Tibial nerve (tissue), 4 donors: ENCODE measurements around the gene ERC2. TPM values are rescaled to one million over a fixed set of nuclear protein-coding genes. Genes with fewer than 3 reads are reported as not detected.

Experiments used
- DNase-seq, 2 donors: peaks; one replicate each; pipeline ENCODE4 v3.0.0-alpha.2; 2019; ENCODE audit warnings: low spot score in 2 of 2
- H3K27ac ChIP-seq, 4 donors: fragments of 200-600 bp; sonication (generic) in 3 of 4; one replicate each; pipeline ENCODE4 v1.5.1; 2017 to 2019; ENCODE audit warnings: mild to moderate bottlenecking in 1 of 4
- H3K27me3 ChIP-seq, 2 donors: fragments of 200-600 bp; sonication (generic) in 1 of 2; one replicate each; pipeline versions ENCODE4 v1.5.1 to v1.6.0; 2017 to 2019
- H3K36me3 ChIP-seq, 3 donors: fragments of 200-600 bp; sonication (generic); one replicate each; pipeline ENCODE4 v1.5.1; 2018 to 2019
- H3K4me1 ChIP-seq, 4 donors: fragments of 200-600 bp; sonication (generic) in 3 of 4; one replicate each; pipeline ENCODE4 v1.5.1; 2017 to 2019
- H3K4me3 ChIP-seq, 4 donors: fragments of 200-600 bp; sonication (generic) in 3 of 4; one replicate each; pipeline ENCODE4 v1.5.1; 2017 to 2019; ENCODE audit warnings: mild to moderate bottlenecking in 1 of 4, moderate library complexity in 1 of 4
- H3K9me3 ChIP-seq, 4 donors: fragments of 200-600 bp; sonication (generic) in 3 of 4; one replicate each; pipeline ENCODE4 v1.5.1; 2017 to 2019
- EP300 ChIP-seq, 2 donors: sonication (generic); formaldehyde crosslinking; IDR thresholded peaks; one replicate each; pipeline ENCODE4 v1.6.1; 2017; ENCODE audit warnings: antibody characterized with exemption in 2 of 2, mild to moderate bottlenecking in 1 of 2
- POLR2A ChIP-seq, 2 donors: fragments of 450-650 bp; IDR thresholded peaks; one replicate each; pipeline ENCODE4 v1.6.1; 2017; ENCODE audit warnings: antibody characterized with exemption in 2 of 2, mild to moderate bottlenecking in 2 of 2, moderate library complexity in 2 of 2
- WGBS, 2 donors: methylation state at CpG; one replicate each; pipeline ENCODE4 v1.1.5; 2018; 5-methylcytosine and 5-hydroxymethylcytosine counted together
- total RNA-seq, 4 donors: library from RNA; depleted of rRNA; stranded (reverse); fragments of >200 nt; gene quantifications; one replicate each; pipeline ENCODE4 v1.1.0, GENCODE V29; 2016
- TF ChIP-seq, protein P1 (sequence below), 5 experiments: fragments of 200-600 bp in 3 of 5; fragments of 450-650 bp in 2 of 5; sonication (generic) in 3 of 5; IDR thresholded peaks; one replicate each; pipeline ENCODE4 v1.5.1; 2016 to 2019; ENCODE audit warnings: antibody characterized with exemption in 5 of 5, mild to moderate bottlenecking in 3 of 5, moderate library complexity in 2 of 5

The ERC2 gene
- total RNA-seq, 4 donors from 2014 or later, result 0.84 to 0.98 (median 0.90) TPM; not detected in 1

DNA sequence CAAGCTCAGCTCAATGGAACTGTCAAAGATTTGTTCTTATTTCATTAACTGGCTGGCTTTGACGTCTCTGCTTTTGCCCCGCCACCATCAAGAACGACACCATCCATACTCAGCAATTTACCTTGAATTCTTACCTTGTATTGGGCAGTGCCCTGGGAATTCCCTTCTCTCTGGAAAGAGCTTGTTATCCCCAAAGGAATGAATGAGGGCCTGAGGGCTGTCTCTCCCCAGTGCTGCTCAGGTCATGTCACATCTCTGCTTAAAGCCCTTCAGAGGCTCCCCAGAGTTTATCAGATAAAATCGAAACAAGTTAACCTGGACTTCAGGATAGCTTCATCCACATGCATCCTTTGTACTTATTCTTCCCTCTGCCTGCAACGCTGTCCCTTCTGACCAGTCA lies 975.3 kb downstream of the ERC2 start:
- TF ChIP-seq POLR2A (IDR thresholded peaks at IDR 0.05) (no peak), EP300 (IDR thresholded peaks at IDR 0.05) (no peak)
- TF ChIP-seq, protein P1, sequence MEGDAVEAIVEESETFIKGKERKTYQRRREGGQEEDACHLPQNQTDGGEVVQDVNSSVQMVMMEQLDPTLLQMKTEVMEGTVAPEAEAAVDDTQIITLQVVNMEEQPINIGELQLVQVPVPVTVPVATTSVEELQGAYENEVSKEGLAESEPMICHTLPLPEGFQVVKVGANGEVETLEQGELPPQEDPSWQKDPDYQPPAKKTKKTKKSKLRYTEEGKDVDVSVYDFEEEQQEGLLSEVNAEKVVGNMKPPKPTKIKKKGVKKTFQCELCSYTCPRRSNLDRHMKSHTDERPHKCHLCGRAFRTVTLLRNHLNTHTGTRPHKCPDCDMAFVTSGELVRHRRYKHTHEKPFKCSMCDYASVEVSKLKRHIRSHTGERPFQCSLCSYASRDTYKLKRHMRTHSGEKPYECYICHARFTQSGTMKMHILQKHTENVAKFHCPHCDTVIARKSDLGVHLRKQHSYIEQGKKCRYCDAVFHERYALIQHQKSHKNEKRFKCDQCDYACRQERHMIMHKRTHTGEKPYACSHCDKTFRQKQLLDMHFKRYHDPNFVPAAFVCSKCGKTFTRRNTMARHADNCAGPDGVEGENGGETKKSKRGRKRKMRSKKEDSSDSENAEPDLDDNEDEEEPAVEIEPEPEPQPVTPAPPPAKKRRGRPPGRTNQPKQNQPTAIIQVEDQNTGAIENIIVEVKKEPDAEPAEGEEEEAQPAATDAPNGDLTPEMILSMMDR (IDR thresholded peaks at IDR 0.05), result no peak
- no peak overlapping the region for H3K27ac ChIP-seq
- no peak overlapping the region for H3K4me3 ChIP-seq
- WGBS, 2 donors, result 82 to 85% methylated on average over 5 of the region's 5 CpGs
- H3K4me1 ChIP-seq, result peaks cover 0 to 16% (median 5%) of the 10 kb centered on the region in 4 donors
- H3K27me3 ChIP-seq, result peaks cover 0 to 38% of the 10 kb centered on the region in 2 donors
- H3K36me3 ChIP-seq, result no peaks in the 10 kb centered on the region
- H3K9me3 ChIP-seq, result no peaks in the 10 kb centered on the region
- DNase-seq, result no peak

DNA sequence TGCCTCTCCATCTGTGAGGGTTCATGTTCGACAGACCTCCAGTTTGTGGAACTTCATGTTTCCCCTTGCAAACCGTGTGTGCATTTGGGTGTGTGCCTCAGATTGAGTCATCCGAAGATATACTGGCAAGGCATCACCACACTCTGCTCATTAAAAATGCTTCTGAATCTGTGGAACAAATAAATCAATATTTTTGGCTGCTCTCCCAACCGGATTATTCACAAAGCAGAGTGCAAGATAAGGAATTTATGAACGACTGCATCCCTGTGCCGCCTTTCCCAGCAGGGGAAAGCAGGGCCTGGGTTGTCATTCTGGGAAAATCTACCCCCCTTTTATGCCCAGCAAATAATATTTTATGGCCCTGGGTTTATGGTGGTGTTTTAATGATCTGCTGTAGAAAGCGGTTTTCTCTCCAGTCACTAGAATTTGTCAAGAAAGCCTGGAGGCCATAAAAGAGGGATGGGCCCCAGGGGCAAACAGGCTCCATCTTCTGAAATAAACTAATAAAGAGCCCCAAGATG lies 976.9 kb downstream of the ERC2 start:
- Histone ChIP-seq H3K27ac (no peak overlapping the region), H3K9me3 (no peaks in the 10 kb centered on the region), H3K4me1 (peaks cover 0 to 28% (median 10%) of the 10 kb centered on the region in 4 donors), H3K27me3 (peaks cover 0 to 47% of the 10 kb centered on the region in 2 donors), H3K36me3 (no peaks in the 10 kb centered on the region), H3K4me3 (no peak overlapping the region)
- 57 to 58% methylated on average over 7 of the region's 7 CpGs for WGBS, 2 donors
- TF ChIP-seq EP300 (IDR thresholded peaks at IDR 0.05), result no peak
- TF ChIP-seq POLR2A (IDR thresholded peaks at IDR 0.05), result no peak
- TF ChIP-seq, protein P1 (IDR thresholded peaks at IDR 0.05), result no peak
- DNase-seq, result no peak

DNA sequence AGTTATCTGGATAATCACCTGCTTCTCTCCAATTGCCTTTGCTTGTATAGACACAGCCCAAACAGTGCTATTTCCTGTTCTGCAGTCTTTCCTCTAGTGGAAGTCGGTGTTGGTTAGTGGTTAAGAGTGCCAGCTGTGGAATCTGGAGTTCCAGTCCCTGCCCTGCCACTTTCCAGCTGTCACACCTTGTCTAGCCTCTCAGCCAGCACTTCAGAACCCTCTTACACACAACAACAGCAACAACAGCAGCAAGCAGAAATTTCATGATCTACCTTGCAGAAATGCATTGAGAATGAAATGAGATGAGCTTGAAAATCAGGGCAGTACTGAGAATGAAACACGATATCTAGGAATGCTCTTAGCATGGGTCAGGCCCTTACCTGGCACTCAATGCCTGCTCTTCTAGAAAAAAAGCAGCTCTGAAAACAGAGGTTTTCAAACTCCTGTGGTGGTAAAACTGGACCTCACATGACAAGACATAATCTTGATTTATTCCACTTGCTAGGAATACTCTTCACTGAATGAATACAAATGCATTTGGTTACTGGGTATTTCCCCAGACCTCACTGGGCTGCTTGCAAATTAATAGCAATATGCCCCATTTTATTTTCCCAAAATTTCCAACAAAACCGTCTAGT lies 977.9 kb downstream of the ERC2 start:
- Histone ChIP-seq H3K36me3 (no peaks in the 10 kb centered on the region), H3K4me1 (peaks cover 0 to 37% (median 11%) of the 10 kb centered on the region in 4 donors), H3K27me3 (peaks cover 0 to 52% of the 10 kb centered on the region in 2 donors), H3K27ac (no peak overlapping the region), H3K9me3 (no peaks in the 10 kb centered on the region), H3K4me3 (no peak overlapping the region)
- WGBS, 2 donors, result 48 to 52% methylated on average over 3 of the region's 3 CpGs
- TF ChIP-seq EP300 (IDR thresholded peaks at IDR 0.05) (no peak), POLR2A (IDR thresholded peaks at IDR 0.05) (no peak)
- TF ChIP-seq, protein P1 (IDR thresholded peaks at IDR 0.05), result no peak
- no peak for DNase-seq

DNA sequence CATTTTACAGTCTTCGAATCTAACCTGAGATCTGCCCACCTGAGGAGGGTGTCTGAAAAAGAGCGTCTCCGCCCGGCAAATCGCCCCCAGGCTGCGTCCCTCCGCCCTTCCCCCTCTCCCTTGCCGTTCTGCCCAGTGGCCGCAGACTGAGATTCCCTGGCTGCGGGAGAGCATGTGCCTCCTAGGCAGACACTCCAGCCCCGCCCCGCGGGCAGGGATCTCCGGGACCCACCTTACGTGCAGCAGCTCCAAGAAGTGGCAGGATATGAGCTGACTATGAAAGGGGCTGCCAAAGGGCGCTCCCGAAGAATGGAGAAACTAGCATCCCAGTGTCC lies 978.5 kb downstream of the ERC2 start:
- TF ChIP-seq EP300 (IDR thresholded peaks at IDR 0.05) (no peak), POLR2A (IDR thresholded peaks at IDR 0.05) (no peak)
- TF ChIP-seq, protein P1 (IDR thresholded peaks at IDR 0.05), result no peak
- WGBS, 2 donors, result 10 to 18% methylated on average over 16 to 17 of the region's 17 CpGs
- Histone ChIP-seq H3K27me3 (peaks cover 0 to 55% of the 10 kb centered on the region in 2 donors), H3K4me3 (no peak overlapping the region), H3K36me3 (no peaks in the 10 kb centered on the region), H3K9me3 (no peaks in the 10 kb centered on the region), H3K27ac (no peak overlapping the region), H3K4me1 (peaks cover 0 to 44% (median 11%) of the 10 kb centered on the region in 4 donors)
- no peak for DNase-seq

DNA sequence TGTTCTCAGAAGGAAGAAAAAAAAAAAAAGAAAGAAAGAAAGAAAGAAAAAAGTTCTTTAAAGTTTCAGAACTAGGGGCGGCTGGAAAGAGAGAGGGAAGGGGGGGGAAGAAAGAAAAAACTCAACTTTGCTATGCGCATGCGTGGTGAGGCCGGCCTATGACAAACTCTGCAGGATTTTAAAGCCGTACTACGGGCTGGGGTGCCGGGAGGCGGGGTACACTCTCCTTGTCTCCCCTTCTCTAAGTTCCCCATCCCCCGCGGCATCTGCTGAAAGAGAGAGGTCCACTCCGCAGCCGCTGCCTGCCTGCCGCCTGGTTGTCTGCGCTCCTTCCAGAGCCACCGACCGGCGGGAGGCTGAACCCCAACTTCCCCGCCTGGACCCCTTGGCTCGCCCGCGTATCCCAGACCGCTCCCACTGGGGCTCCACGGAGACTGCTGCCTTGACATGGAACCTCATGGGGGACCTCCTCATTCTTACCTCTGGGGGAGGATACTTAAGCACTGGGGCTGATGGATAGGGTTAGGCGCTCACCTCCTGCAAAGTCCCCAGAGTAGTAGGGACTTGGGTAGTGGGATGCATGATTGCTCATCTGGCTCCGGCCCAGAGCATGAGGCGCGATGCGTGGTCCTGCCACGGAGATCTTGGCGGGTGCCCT lies 979.7 kb downstream of the ERC2 start:
- Histone ChIP-seq H3K36me3 (no peaks in the 10 kb centered on the region), H3K9me3 (no peaks in the 10 kb centered on the region), H3K4me1 (peaks cover 0 to 46% (median 11%) of the 10 kb centered on the region in 4 donors), H3K4me3 (peak overlapping the region; percentile 39 to 90 (median 52)), H3K27me3 (peaks cover 0 to 66% of the 10 kb centered on the region in 2 donors), H3K27ac (peak overlapping the region in 1 of 4 donors; percentile 65)
- DNase-seq, result no peak
- 2% methylated on average over 22 to 30 of the region's 30 CpGs for WGBS, 2 donors
- no peak for TF ChIP-seq EP300 (IDR thresholded peaks at IDR 0.05)
